ENCODE measurements around the gene PITPNM1. TPM values are rescaled to one million over a fixed set of nuclear protein-coding genes. Genes with fewer than 3 reads are reported as not detected.
"Not testable (repeated sequence)": the region's sequence is repeated elsewhere in the genome, so short reads cannot be mapped to it uniquely, and the experiment has no call there.

The PITPNM1 gene
- total RNA-seq, 1 experiment from 2014 or later, result 79.8 TPM

DNA sequence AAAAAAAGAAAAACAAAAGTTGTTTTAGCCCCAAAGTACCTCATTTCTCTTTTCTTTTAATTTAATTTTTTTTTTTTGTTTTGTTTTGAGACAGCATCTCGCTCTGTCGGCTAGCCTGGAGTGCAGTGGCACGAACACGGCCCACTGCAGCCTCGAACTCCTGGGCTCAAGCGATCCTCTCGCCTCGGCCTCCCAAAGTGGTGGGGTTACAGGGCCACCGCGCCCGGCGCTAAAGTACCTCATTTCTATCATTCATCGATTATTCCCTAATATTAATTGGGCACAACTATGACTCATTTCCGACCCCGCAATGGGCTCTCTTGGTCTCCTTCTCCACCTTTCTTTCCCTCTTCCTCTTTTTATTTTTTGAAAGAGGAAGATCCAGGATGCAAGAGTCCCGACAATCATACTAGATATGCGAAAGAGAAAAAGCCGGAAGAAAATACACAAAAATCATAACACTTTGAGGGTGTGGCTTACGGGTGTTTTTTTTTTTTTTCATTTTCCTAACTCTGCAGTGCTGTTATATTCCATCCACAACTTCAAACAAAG is 22.8 kb downstream of the PITPNM1 start:
- H3K36me3 ChIP-seq (ENCODE audit: low read depth, low read length), result no peaks in the 10 kb centered on the region
- peak overlapping the region; percentile 73 for H3K9ac ChIP-seq (ENCODE audit: low read length)
- CTCF ChIA-PET, result interaction anchor here (0.6 kb wide), 1 partner anchor 107 kb away, joined by 7 read pairs; no protein-coding TSS in a partner anchor
- no peaks in the 10 kb centered on the region for H4K20me1 ChIP-seq (ENCODE audit: low read length)
- DNase-seq (no peak), ATAC-seq (peak; percentile 17)
- no peaks in the 10 kb centered on the region for H3K9me3 ChIP-seq (ENCODE audit: low read length)
- H3K79me2 ChIP-seq (ENCODE audit: low read length), result peaks cover 23% of the 10 kb centered on the region
- TF ChIP-seq CTCF (conservative IDR thresholded peaks at IDR 0.05; ENCODE audit: low read depth, low read length) (no peak), EZH2phosphoT487 (IDR thresholded peaks at IDR 0.05; ENCODE audit: borderline replicate concordance, low read length) (no peak), EZH2 (IDR thresholded peaks at IDR 0.05; ENCODE audit: low read length, unreplicated experiment) (no peak)
- H3F3A ChIP-seq (ENCODE audit: low read length, unreplicated experiment), result no peaks in the 10 kb centered on the region
- H3K4me1 ChIP-seq (ENCODE audit: insufficient read depth, low read length), result peaks cover 15% of the 10 kb centered on the region
- H3K27ac ChIP-seq (ENCODE audit: low read length), result no peak overlapping the region
- intact Hi-C loops (cut with micrococcal nuclease), result loop anchor here (2.0 kb wide), 1 partner anchor 22 kb away; the partner anchor contains the start of gene PITPNM1
- H3K27me3 ChIP-seq (ENCODE audit: low read length), result no peaks in the 10 kb centered on the region
- H3K4me2 ChIP-seq (ENCODE audit: low read length), result peak overlapping the region; percentile 90
- H3K4me3 ChIP-seq (ENCODE audit: low read length), result peak overlapping the region; percentile 73
- H3K9me2 ChIP-seq (replicated peaks; ENCODE audit: low read length), result no peaks in the 10 kb centered on the region
- H2AFZ ChIP-seq (ENCODE audit: low read length), result peak overlapping the region; percentile 82
- POLR2A ChIA-PET (ENCODE audit: unreplicated experiment), result no interaction called here
- TSS peak; percentile 97 for BruUV-seq (replicated peaks)

DNA sequence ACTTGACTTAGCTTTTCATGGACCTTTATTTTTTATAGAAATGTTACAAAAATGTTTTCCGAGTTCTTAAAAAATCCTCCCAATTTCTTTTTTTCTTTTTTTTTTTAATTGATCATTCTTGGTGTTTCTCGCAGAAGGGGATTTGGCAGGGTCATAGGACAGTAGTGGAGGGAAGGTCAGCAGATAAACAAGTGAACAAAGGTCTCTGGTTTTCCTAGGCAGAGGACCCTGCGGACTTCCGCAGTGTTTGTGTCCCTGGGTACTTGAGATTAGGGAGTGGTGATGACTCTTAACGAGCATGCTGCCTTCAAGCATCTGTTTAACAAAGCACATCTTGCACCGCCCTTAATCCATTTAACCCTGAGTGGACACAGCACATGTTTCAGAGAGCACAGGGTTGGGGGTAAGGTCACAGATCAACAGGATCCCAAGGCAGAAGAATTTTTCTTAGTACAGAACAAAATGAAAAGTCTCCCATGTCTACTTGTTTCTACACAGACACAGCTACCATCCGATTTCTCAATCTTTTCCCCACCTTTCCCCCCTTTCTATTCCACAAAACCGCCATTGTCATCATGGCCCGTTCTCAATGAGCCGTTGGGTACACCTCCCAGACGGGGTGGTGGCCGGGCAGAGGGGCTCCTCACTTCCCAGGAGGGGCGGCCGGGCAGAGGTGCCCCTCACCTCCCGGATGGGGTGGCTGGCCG is 27.7 kb downstream of the PITPNM1 start:
- H3K9me2 ChIP-seq (replicated peaks; ENCODE audit: low read length); DNase-seq; H3K9me3 ChIP-seq (ENCODE audit: low read length); ATAC-seq; H3K9ac ChIP-seq (ENCODE audit: low read length); H3K27me3 ChIP-seq (ENCODE audit: low read length); BruUV-seq (replicated peaks); H3K27ac ChIP-seq (ENCODE audit: low read length); H3K4me3 ChIP-seq (ENCODE audit: low read length); POLR2A ChIA-PET (ENCODE audit: unreplicated experiment); H3K79me2 ChIP-seq (ENCODE audit: low read length); H3F3A ChIP-seq (ENCODE audit: low read length, unreplicated experiment); H3K4me1 ChIP-seq (ENCODE audit: insufficient read depth, low read length); H3K4me2 ChIP-seq (ENCODE audit: low read length); CTCF ChIA-PET; intact Hi-C loops (cut with micrococcal nuclease); H3K36me3 ChIP-seq (ENCODE audit: low read depth, low read length); H4K20me1 ChIP-seq (ENCODE audit: low read length); H2AFZ ChIP-seq (ENCODE audit: low read length): not testable (repeated sequence)

GRCh38 chr11:67476692-67477091 is 28.5 kb downstream of the PITPNM1 start:
- BruUV-seq (replicated peaks); DNase-seq; intact Hi-C loops (cut with micrococcal nuclease); H3K9me3 ChIP-seq (ENCODE audit: low read length); H3F3A ChIP-seq (ENCODE audit: low read length, unreplicated experiment); CTCF ChIA-PET; H3K4me1 ChIP-seq (ENCODE audit: insufficient read depth, low read length); H3K4me3 ChIP-seq (ENCODE audit: low read length); H3K9ac ChIP-seq (ENCODE audit: low read length); H2AFZ ChIP-seq (ENCODE audit: low read length); H3K79me2 ChIP-seq (ENCODE audit: low read length); H3K4me2 ChIP-seq (ENCODE audit: low read length); H4K20me1 ChIP-seq (ENCODE audit: low read length); ATAC-seq; POLR2A ChIA-PET (ENCODE audit: unreplicated experiment); H3K9me2 ChIP-seq (replicated peaks; ENCODE audit: low read length); H3K36me3 ChIP-seq (ENCODE audit: low read depth, low read length); H3K27me3 ChIP-seq (ENCODE audit: low read length); H3K27ac ChIP-seq (ENCODE audit: low read length): not testable (repeated sequence)
